ENCODE data around the gene C19orf44.
"Not testable (repeated sequence)": the region's sequence is repeated elsewhere in the genome, so short reads cannot be mapped to it uniquely, and the experiment has no call there.

Gene C19orf44

DNA sequence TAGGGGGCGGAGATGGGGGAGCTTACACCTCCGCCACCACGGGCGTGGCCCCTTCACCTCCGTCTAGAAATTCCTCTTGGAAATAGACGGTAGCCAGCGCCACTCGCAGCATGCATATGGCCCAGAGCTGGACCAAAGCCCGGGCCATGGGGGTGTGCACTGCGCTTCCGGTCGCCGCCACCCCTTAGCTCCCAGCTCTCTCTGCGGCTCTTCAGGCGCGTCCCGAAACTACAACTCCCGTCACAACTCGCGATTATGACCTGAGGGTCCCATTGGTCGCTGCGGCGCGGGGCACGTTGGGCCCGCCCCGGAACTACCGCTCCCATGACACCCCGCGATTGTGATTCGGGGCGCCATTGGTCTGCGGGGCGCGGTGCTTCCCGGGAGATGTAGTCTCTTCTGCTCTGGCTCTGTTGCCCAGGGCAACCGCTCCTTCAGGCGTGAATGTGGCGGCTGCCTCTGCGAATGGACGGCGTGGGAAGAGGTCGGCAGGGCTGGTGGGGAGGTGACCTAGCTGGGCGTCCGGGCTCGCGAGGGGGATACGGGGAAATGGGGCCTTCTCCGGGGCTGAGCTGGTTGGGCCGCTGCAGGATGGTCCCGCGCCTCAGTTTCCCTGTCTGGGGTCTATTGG is at the start of gene C19orf44, which contains the start of gene CALR3:
C19orf44 (plus strand) TSS at position 413 of the 631 bp plus-strand sequence. CDS start 4,399 bp downstream, outside the sequence.
CALR3 (minus strand) TSS at position 186 of the 631 bp plus-strand sequence; CDS start at position 148, 38 bp downstream.
- DNase-seq (ENCODE audit: low spot score), result peak; percentile 97

DNA sequence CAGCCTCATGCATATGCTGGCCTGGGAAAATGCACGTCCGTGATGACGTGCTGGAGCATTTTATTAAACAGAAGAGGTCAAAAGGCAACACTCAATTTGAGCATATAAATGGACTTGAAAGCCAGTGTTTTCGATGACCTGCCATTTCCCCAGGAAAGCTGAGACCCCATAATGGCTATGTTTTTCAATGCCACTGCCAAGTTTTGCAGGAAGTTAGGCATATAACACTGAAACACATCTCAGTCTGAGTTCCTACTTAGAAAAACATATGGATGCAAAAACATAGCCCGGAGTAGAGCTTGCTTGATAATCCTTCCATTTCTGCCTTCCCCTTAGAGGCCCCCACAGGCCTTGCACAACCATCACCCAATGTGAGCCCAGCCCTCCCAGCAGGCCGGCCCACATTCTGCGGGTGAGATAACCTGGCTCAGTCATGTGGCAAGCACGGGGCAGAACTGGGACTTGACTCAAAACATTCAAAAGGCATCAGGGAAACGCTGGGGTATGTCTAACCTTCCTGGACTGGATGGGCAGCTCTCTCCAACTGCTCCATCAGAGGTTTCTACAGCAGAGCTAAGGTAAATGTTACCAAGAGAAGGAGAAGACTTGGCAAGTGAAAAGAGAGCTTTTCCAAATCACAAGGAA is 49.3 kb upstream of the C19orf44 start:
- no peak for DNase-seq (ENCODE audit: low spot score)

- not testable (repeated sequence) for DNase-seq (ENCODE audit: low spot score)
Measured at GRCh38 chr19:16448872-16449271, 47.3 kb upstream of the C19orf44 start.

- no peak for DNase-seq (ENCODE audit: low spot score)
Measured at GRCh38 chr19:16449330-16449961, 46.7 kb upstream of the C19orf44 start.

DNA sequence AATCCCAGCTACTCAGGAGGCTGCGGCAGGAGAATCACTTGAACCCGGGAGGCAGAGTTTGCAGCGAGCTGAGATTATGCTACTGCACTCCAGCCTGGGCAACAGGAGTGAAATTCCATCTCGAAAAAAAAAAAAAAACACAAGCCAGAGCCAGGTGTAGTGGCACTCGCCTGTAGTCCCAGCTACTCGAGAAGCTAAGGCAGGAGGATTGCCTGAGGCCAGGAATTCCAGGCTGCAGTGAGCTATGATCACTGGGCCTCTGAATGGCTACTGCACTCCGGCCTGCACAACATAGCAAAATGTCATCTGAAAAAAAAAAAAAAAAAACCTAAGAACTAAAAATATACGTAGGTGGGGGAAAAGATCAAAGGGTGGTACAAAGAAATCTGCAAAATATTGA is 43.9 kb upstream of the C19orf44 start:
- DNase-seq (ENCODE audit: low spot score), result no peak

DNA sequence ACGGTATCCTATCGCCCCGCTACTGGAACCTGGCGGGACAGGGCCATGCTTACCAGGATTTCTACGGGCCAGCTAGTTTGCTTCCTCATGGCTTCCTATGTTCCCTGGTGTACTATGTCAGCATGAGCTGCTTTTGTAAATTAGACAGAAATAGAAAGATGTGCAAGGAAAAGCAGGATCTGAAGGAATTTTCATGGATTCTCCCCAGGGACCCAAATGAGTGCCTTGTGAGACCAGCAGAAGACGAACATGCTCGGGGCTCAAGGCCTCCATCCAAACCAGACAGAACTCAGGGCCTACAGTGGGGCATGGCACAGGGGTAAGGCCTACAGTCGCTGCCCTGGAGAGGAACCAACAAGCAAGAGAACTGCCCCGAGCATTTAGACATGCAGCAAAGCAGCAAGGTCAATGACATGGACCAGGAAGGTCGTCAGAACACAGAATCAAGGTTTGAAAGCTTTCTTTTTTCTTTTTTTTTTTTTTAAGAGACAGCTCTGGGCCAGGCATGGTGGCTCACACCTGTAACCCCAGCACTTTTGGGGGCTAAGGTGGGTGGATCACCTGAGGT is 41.8 kb upstream of the C19orf44 start:
- DNase-seq (ENCODE audit: low spot score), result no peak

DNA sequence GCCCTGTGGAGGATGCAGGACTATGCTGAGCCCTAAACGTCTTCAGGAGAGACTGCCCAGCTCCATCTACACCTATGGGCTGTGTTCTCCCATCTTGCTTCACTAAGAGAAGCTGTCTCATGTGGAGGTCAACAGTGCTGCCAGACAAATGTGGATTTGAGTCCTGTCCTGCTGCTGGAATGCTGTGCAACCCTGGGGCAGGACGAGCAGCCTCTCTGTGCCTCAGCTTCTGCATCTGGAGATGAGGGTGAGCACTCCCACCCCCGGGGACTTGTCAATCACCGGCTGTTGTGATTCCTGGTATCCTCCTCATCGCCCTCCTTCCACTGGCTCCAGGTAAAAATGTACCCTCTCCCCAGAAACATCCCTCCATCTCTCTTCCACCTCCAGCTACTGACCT is 40.7 kb upstream of the C19orf44 start:
- no peak for DNase-seq (ENCODE audit: low spot score)

GRCh38 chr19:16456652-16457194 is 39.5 kb upstream of the C19orf44 start:
- DNase-seq (ENCODE audit: low spot score), result no peak

DNA sequence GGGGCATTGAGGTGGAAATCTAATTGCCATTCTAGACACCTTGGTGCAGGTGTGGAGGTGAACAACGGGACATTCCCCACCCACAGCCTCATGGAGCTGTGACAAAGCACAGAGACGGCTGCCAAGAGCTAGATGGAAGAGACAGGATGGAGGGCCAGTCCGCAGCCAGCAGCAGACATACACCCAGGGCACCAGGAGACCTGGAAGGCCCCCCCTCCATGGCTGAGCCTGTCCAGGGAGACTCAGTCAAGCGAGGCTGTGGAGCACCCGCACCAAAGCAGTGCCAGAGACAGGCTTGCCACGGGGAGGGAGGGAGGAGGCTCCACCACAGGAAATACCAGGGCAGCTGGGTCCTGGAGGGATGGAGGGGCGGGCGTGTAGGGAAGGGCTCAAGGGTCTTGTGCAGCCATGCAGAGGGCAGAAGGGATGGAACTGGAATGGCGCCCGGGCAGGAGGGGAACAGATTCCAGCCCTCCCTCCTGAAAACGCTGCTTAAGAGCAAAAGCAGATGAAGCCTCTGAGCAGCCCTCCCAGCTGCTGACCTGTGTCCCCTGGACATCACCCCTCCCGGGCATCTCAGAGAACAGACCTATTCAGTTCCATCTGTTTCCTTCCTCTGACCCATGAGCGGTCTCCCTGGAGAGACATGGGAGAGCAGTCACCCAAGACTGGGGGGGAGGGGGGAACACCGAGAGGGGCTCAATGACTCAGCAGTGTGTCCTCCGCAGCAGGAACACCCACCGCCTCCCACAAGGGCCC is 38.8 kb upstream of the C19orf44 start:
- no peak for DNase-seq (ENCODE audit: low spot score)

DNA sequence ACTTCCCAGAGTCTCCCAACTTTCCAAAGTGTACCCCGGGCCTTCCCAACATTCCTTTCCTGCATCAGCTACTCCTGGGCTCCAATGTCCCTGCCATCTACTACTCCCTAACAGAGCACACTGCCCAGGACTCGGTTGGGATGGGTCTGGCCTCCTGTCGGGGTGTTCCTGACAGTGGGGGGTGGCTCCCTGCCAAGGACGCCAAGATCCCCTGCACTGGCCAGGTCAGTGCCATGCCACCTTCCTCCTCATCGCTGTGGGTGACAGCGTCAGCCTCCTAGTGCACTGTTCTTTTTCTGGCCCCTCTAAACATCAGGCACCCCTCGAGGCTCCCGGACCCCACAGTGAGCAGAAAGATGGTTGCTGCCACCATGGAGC is 38.3 kb upstream of the C19orf44 start:
- no peak for DNase-seq (ENCODE audit: low spot score)

- no peak for DNase-seq (ENCODE audit: low spot score)
Measured at GRCh38 chr19:16458391-16459341, 37.5 kb upstream of the C19orf44 start.

GRCh38 chr19:16459680-16460079 is 36.5 kb upstream of the C19orf44 start:
- no peak for DNase-seq (ENCODE audit: low spot score)

GRCh38 chr19:16460454-16460853 is 35.7 kb upstream of the C19orf44 start:
- no peak for DNase-seq (ENCODE audit: low spot score)

GRCh38 chr19:16461630-16462051 is 34.6 kb upstream of the C19orf44 start:
- DNase-seq (ENCODE audit: low spot score), result no peak

- no peak for DNase-seq (ENCODE audit: low spot score)
Measured at GRCh38 chr19:16462757-16463250, 33.4 kb upstream of the C19orf44 start.

DNA sequence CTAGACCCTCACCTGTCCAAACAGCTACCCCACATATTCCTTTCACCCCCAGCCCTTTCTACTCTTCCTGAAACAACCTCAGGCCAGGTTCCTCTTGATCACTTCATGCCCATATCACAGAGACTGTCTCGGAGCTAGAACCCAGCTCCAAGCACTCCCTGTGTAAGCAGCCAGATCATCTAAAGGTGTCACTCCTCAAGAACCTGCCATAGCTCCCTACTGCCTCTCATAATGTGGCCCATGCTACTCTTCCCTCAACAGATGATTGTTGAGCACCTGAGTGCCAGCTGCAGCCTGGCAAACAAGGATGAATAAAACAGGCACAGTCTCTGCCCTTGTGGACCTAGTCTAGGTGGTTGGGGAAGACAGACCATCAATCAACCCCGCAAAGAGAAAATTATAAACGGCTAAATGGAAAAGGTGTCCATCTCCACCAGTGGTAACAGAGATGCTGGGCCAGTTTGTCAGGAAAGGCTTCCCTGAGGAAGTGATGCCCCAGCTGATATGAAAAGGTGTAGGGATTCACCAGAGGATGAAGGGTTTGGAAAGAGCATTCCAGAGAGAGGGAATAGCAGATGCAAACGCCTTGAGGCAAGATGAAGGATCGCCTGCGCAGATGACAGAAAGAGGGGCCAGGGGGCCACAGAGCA is 32.7 kb upstream of the C19orf44 start:
- no peak for DNase-seq (ENCODE audit: low spot score)

DNA sequence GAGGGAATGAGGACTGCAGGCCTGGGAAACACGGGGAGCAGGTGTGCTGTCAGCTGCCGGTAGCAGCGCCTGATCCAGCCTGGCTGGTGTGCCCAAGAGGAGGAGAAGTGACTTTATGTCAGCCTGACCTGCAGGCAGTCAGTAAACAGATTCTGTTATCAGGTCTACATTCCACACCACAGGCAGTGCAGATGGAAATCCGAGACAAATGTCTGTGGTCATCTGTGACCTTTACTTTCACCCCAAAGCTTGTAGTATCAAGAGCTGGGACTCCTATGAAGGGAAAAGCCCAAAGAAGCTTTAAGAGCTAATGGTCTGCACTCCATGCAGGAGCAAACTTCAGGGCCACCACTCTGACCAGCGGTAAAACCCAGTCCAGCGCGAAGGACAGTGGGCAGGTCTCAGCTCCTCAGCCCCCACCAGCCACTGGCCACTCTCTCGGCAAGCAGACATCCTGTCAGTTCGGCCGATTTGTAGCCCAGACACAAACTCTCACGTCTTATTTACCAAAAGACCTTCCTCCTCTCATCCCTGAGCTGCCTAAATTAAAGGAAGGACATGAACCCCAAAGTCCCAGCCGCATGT is 32.1 kb upstream of the C19orf44 start:
- no peak for DNase-seq (ENCODE audit: low spot score)

DNA sequence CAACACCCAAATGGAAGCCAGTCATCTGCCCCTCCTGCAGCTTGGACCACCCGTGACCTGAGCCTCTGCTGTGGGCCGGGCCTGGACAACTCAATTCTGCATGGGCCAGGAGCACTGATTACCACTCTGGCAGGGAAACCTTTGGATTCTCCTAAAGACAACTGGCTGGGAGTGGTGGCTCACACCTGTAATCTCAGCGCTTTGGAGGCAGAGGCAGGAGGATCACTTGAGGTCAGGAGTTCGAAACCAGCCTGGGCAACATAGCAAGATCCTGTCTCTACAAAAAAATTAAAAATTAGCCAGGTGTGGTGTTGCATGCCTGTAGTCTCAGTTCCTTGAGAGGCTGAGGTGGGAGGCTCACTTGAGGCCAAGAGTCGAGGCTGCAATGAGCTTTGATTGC is 31.0 kb upstream of the C19orf44 start:
- no peak for DNase-seq (ENCODE audit: low spot score)

- DNase-seq (ENCODE audit: low spot score), result not testable (repeated sequence)
Measured at GRCh38 chr19:16466802-16467427, 29.3 kb upstream of the C19orf44 start.
